Pancreas (tissue), 10 donors: ENCODE data around the gene ZSCAN30. TPM values are rescaled to one million over a fixed set of nuclear protein-coding genes. Genes with fewer than 3 reads are reported as not detected.

Experiments used
- ATAC-seq, 4 donors: fragments of 200-7000 bp; cut with Tn5 transposase; one replicate each; pipeline versions ENCODE4 v1.8.0 to v1.9.1; 2020; ENCODE audit warnings: mild to moderate bottlenecking in 4 of 4, moderate library complexity in 4 of 4
- DNase-seq, 6 donors: peaks; one replicate each; pipeline ENCODE4 v3.0.0-alpha.2; 2020
- FAIRE-seq: peaks from 2 replicates; lab custom pipeline; 2012; peaks lifted over from hg19 to GRCh38; lab: Jason Lieb, UNC
- H3K27ac ChIP-seq, 4 donors: fragments of 200-600 bp; sonication (generic); 1 replicate in 3 of 4; 2 replicates in 1 of 4; pipeline versions ENCODE4 v1.5.0 to v1.8.0; 2020
- H3K27me3 ChIP-seq, 4 donors: fragments of 200-600 bp; one replicate each; pipeline ENCODE4 v1.8.0; 2021
- H3K36me3 ChIP-seq, 3 donors: fragments of 200-600 bp; sonication (generic) in 1 of 3; one replicate each; pipeline versions ENCODE4 v1.5.0 to v1.8.0; 2020 to 2021
- H3K4me1 ChIP-seq, 3 donors: fragments of 200-600 bp; one replicate each; pipeline ENCODE4 v1.8.0; 2021
- H3K4me3 ChIP-seq, 4 donors: fragments of 200-600 bp; sonication (generic) in 2 of 4; one replicate each; pipeline versions ENCODE4 v1.5.0 to v1.8.0; 2020 to 2021
- H3K9me3 ChIP-seq, 4 donors: fragments of 200-600 bp; one replicate each; pipeline ENCODE4 v1.8.0; 2021
- CTCF ChIP-seq, 4 donors: fragments of 200-600 bp; sonication (generic) in 3 of 4; IDR thresholded peaks; one replicate each; pipeline versions ENCODE4 v1.5.0 to v1.8.0; 2021; ENCODE audit warnings: antibody characterized with exemption in 4 of 4
- WGBS, 2 donors: extraction: QIAGEN DNeasy Blood & Tissue Kit; methylation state at CpG; one replicate each; pipeline ENCODE4 v1.1.7; 2013; 5-methylcytosine and 5-hydroxymethylcytosine counted together
- intact Hi-C, 3 donors: fragments of 100-400 bp; cut with DNase I; formaldehyde crosslinking; loops; one replicate each; pipeline versions ENCODE4 v1.11.1 to v1.14.2; 2022
- polyA plus RNA-seq, 2 donors: library from polyadenylated mRNA; stranded (reverse); fragments of 200-250 nt; gene quantifications; one replicate each; pipeline ENCODE4 v1.2.3, GENCODE V29; 2013
- total RNA-seq, 6 donors: library from RNA; stranded (reverse); fragmentation: NEBNext Ultra II Directional in 4 of 6; extraction: Animal tissue kit (Norgen Biotek cat#: 25700) in 4 of 6; gene quantifications; one replicate each; pipeline versions ENCODE4 v1.2.1 to v1.2.4, GENCODE V29; 2021 to 2023
- donor health status: healthy with polysubstance abuse.
- donor health status: DM: no; HTN: no; CAD: no; lungs with moderate emphysema.
- donor health status: DM: no; HTN: no; CAD: no.
- donor health status: control.
- donor health status: control.
- donor health status: Bipolar disorder and iron deficiency.
- donor health status: DM: yes; HTN: yes; CAD: no.
- donor health status: DM: no; HTN: no; CAD: no.
- donor health status: DM: no; HTN: no; CAD: no.
- donor health status: DM: yes; HTN: yes; CAD: no.

Gene ZSCAN30
- total and polyA plus RNA-seq, 8 donors = 5.2 to 16.9 (median 8.8) TPM

- no peak overlapping the region for H3K27ac ChIP-seq
- FAIRE-seq = no peak
- H3K36me3 ChIP-seq = no peaks in the 10 kb centered on the region
- WGBS, 2 donors = 76 to 77% methylated on average over 3 of the region's 3 CpGs
- no peak overlapping the region for H3K4me3 ChIP-seq
- no peak for TF ChIP-seq CTCF (IDR thresholded peaks at IDR 0.05)
- ATAC-seq = no peak
- no peaks in the 10 kb centered on the region for H3K27me3 ChIP-seq
- intact Hi-C loops = no loop called here
- no peaks in the 10 kb centered on the region for H3K9me3 ChIP-seq
- no peaks in the 10 kb centered on the region for H3K4me1 ChIP-seq
- no peak for DNase-seq
Observed at GRCh38 chr18:35322486-35323458, 32.7 kb upstream of the ZSCAN30 start.

- Histone ChIP-seq H3K9me3 (peaks cover 0 to 9% (median 2%) of the 10 kb centered on the region in 4 donors), H3K4me1 (no peaks in the 10 kb centered on the region), H3K27ac (no peak overlapping the region), H3K4me3 (no peak overlapping the region), H3K36me3 (peaks cover 0 to 6% (median 0%) of the 10 kb centered on the region in 3 donors), H3K27me3 (no peaks in the 10 kb centered on the region)
- FAIRE-seq (no peak), DNase-seq (no peak), ATAC-seq (no peak)
- no peak for TF ChIP-seq CTCF (IDR thresholded peaks at IDR 0.05)
- intact Hi-C loops = no loop called here
- 80 to 95% methylated on average over 2 of the region's 2 CpGs for WGBS, 2 donors
Observed at GRCh38 chr18:35311496-35311895, 21.5 kb upstream of the ZSCAN30 start.

GRCh38 chr18:35306588-35307250, 16.7 kb upstream of the ZSCAN30 start:
- peaks cover 0 to 19% (median 2%) of the 10 kb centered on the region in 4 donors for H3K9me3 ChIP-seq
- H3K27ac ChIP-seq = no peak overlapping the region
- DNase-seq (no peak), FAIRE-seq (no peak), ATAC-seq (no peak)
- intact Hi-C loops = no loop called here
- H3K4me3 ChIP-seq = no peak overlapping the region
- no peak for TF ChIP-seq CTCF (IDR thresholded peaks at IDR 0.05)
- H3K27me3 ChIP-seq = no peaks in the 10 kb centered on the region
- no peaks in the 10 kb centered on the region for H3K4me1 ChIP-seq
- WGBS, 2 donors = 98 to 100% methylated on average over 5 of the region's 5 CpGs
- peaks cover 0 to 15% (median 0%) of the 10 kb centered on the region in 3 donors for H3K36me3 ChIP-seq

GRCh38 chr18:35303610-35304009, 13.6 kb upstream of the ZSCAN30 start:
- Histone ChIP-seq H3K4me1 (no peaks in the 10 kb centered on the region), H3K9me3 (peaks cover 0 to 19% (median 2%) of the 10 kb centered on the region in 4 donors), H3K36me3 (peaks cover 0 to 15% (median 0%) of the 10 kb centered on the region in 3 donors), H3K4me3 (no peak overlapping the region), H3K27me3 (no peaks in the 10 kb centered on the region), H3K27ac (no peak overlapping the region)
- DNase-seq = no peak
- ATAC-seq = no peak
- intact Hi-C loops = no loop called here
- 95% methylated on average over 4 of the region's 4 CpGs for WGBS, 2 donors
- TF ChIP-seq CTCF (IDR thresholded peaks at IDR 0.05) = no peak
- no peak for FAIRE-seq
